HepG2 (cell line): ENCODE data around the gene CD248.

Source experiments
- NR2F2 ChIP-seq: IDR thresholded peaks from 2 replicates; pipeline ENCODE4 v1.6.1; 2012; ENCODE audit warnings: low read depth, inconsistent platforms, borderline replicate concordance
- ZNF136 ChIP-seq: sonication (generic); formaldehyde crosslinking; IDR thresholded peaks from 2 replicates; pipeline ENCODE4 v1.8.1; 2022; ENCODE audit warnings: low read depth, mild to moderate bottlenecking, moderate library complexity, missing genetic modification reagents

- no peak for TF ChIP-seq ZNF136
- TF ChIP-seq NR2F2: no peak; the same call in 1 of the 2 replicates
Measured at GRCh38 chr11:66313321-66314185, 3.3 kb downstream of the CD248 start.
